HG03571 (cell line): ENCODE results near the gene STARD13.

ENCODE experiments used
- ATAC-seq: cut with Tn5 transposase; IDR thresholded peaks from one replicate; pipeline ENCODE4 v1.9.1; 2021; ENCODE audit not compliant: unreplicated experiment

STARD13 gene

DNA sequence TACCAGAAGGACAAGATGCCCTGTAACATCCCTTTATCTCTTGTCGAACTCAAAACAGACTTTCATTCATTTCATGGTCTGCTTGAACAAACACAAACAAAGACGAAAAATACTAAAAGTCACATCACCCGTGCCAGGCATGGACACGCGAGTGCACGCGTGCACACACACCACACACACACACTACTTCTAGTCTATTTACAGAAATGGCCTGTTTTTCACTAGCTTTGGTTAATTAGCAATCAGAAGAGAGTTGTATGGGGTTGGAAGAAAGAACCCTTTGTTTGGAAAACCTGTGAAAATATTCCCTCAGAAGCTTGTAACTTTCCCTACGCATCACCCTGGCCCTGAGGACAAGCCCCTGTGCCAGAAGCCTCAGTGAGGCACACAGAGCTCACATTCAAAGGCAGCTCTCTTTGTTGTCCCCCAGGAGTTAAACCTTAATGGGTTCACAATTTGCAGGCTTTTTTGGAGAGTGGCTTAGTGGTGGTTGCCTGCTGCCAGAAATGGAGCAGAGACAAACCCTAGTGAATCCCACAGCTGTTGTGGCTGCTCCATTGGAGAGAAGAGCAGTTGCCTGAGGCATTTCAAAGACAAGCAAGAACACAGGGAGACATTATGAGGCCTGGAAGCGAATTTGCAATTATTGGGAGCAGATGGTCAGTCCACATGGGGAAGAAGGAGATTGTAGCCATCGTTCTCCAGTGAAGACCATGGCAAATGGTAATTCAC lies 55.9 kb downstream of the STARD13 start:
- no peak for ATAC-seq

DNA sequence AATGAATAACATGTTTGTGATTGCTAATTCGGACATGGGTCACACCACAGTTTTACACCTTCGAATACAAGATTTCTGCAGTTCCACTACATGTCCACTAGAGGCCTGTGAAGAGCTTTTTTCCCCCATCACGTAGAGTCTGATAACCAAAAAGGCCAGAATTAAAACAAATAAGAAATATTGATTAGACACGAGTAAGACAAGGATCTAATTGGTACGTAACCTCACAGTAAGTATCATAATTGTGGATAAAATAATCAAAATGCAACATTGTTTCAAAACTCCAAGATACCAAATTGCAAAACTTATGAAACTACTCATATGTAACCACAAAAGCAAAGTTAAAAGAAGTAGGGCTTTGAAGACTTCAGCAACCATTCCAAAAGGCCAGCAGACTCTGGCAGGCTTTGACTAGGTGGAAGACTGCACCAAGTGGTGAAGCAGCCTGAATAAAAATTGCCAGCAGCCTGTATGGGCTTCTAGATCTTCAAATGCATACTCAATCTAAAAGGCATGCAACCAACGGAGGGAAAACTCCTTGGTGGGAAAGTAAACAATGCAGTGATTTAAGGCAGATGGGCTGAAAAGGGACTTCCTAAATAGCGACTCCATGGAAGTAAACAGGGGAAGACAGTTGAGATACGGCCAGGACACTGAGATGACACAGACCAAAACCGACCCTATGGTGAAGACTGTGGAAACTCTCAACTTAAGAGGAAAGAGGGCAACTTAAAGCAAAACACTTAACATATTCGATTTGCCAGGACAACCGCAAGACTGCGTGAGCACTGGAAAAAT lies 56.7 kb downstream of the STARD13 start:
- peak; percentile 71 for ATAC-seq

DNA sequence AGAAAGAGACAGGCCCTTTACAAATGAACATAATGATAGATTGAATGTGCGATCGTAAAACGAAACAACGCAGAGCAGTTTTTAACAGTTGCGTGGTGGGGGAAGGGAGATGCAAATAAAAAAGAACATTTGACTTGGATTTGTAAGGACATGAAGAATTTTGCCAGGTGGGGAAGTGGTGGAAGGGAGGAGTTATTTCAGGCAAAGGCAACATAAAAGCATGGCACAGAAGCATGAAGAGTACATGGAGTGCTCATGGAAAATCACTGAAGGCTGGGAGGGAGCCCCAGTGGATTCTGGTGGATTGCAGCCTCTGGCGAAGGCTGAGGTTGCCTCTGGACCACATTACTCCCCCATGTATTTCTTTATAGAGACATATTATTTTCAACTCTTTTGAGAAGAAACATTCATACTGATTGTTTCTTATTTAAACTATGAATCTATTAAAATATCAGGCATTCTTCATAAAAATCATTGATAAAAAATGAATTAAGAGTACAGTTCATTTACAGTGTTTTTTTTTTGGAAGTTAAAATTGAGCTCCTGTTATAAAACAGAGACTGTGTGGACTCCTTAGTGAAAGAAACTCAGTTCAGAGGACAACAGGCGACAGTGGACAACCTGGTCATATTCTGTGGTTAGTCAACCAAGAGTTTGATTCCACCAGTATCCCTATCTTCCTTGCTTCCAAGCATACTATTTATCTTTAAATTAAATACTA lies 57.5 kb downstream of the STARD13 start:
- ATAC-seq: no peak

DNA sequence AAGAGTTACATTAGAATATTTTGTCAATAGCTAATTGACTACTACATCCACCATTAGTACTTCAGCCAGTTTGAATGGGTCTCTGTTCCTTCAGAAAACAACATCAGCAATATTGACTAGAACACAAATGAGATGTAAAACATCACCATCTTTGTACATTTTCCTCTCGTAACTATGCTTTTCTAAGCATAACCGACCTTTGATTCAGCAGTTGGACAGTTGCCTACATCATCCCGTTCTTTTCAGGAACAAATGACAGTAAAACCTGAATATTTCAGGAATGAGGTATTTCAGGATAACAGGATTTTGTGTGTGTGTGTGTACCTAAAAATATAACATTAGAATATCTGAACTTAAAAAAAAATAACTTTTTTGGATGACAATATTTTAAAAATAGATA lies 60.9 kb downstream of the STARD13 start:
- no peak for ATAC-seq

DNA sequence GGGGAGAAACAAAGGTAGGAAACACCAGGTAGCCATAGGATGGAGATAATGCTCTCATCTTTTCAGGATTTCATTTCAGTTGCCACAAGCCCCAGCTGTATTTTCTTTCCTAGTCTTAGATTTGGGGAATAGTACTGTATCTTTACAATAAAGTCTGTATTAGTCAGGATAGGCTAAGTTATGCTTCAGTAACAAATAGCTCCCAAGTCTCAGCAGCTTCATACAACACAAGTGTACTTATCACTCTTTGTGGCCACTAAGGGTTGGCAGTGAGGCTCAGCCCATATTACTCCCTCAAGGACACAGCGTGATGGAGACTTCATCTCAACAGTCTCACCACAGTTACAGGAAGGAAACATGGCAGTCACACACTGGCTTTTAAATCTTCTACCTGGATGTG lies 61.4 kb downstream of the STARD13 start:
- no peak for ATAC-seq

DNA sequence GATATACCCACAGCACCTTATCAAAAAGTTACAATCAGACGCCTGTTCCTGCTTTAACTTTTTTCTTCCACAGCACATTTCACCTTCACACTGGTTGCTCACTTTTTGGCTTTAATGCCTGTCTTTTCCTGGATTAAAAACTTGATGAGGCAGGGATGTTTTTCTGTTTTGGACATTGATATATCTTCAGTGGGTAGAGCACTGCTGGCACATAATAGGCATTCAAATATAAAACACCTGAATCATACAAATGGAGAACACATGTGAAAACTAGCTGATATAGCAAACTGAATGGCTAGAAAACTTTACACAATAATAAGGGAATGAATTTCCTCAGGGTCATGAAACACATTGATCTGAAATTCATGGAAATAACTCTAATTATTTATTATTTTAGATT lies 65.6 kb downstream of the STARD13 start:
- no peak for ATAC-seq

DNA sequence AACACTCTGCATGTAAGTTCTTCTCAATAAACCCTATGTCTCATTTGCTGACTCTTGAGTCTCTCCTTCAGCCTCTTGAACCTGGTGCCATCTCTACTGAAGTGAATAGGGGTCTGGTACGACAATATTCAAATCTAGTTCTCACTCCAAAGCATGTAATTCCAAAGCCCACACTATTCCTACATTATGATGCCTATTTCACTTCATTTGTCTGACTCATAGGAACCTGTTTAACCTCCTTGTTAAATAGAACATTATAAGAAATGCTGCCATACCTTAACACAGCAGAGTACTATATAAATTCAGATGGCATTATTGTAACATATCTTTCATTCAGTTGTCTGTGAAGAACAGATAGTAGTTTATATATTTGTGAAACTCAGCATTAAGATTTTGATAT lies 67.1 kb downstream of the STARD13 start:
- no peak for ATAC-seq

DNA sequence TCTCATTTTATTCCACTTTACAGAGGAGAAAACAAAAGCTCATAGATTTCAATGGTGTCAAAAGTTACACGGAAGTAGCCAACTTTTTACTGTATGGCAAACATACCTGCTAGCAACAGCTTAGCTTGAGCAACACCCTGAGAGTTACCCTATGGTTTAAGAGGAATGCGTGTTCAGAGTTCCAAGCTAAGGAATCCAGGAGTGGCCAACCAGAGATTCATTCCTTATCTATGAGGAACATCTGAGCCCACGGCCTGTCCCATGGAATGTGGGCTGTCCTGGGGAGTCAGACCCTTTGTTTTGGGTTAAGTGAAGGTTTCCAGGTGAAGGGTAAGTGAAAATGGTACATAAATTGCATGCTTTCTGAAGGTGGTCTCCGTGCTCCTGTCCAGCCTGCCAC lies 67.5 kb downstream of the STARD13 start:
- no peak for ATAC-seq

DNA sequence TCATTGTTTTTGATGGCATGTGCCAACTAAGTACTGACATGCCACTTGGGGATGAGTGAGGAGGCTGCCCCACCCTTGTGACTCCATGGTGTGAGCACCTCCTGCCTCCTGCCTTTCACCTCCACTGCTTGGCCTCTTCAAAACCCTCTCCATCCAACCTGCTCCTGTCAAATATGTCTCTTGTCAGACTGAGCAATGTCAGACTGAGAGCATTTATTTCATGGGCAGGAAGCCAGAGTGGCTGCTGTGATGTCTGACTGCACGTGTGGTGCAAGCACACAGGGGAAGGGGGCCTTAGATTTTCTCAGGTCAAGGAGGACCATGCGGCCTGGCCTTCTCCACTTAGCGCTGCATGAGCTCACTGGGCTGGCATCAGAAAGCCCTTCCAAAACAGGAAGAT lies 68.3 kb downstream of the STARD13 start:
- no peak for ATAC-seq

DNA sequence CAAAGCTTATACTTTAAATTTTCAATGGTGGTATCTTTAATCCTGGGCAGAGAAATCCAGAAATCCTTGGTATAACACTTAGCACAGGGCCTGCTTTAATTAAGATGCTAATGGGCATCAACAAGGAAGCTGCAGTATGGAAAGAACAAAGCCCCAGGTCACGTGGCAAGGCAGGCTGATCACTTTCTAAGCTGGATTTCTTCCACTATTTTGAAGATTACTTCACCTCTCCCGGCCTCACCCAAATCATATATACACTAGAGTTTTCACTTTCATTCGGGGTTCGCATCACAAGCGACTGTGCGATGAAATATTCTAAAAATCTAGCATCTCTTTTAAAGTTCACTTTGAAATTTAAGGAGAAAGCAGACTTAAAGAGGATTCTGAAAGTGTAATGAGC lies 71.8 kb downstream of the STARD13 start:
- no peak for ATAC-seq

DNA sequence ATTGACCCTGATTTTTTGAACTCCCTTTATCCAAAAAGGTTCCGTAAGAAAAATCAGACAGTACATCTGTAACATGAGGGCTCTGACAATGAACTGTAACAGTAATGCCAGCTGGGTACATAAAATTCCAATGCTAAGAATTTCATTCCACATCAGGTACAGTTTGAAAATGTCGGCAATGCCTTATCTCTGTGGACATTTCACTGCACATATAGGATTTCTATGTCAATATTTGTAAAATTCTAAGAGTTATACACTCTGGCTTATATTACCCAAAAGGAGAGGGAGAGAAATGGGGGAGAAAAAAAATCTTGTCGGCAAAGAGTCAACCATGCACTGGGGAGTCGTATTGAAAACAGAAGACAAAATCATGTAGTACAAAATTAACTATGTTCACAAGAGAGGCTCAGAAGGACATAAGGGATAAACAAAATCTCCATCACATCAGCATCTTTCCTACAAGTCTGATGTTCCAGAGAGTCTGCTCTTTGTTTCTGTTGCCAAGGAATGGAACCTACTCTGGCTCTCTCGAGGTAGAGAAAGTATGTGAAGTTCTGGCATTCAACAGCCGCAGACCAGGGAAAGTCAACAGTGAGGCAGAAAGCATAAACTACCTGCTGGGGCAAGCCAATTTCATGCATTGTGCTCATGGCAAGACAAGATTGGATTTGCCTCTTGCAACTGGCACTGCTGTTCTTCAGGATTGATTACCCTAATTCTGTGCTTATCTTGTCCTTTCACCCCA lies 72.4 kb downstream of the STARD13 start:
- ATAC-seq: no peak

DNA sequence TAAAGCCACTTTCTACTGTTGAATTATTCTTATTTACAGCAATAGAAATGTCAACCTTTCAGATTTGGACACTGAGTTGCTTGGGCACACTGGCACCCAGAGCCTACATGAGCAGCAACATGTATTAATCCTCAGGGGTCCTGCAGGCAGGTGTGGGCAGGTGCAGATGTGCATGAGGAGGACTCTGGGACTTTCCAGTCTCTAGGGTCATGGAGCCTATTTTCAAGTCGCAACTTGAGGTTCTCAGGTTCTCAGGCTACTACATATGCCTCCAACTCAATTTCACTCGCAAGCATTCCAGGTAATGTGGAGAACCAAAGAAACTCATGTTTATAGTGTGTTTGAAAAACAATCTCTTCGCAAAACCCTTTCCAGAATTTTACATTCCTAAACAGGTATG lies 73.2 kb downstream of the STARD13 start:
- ATAC-seq: no peak

DNA sequence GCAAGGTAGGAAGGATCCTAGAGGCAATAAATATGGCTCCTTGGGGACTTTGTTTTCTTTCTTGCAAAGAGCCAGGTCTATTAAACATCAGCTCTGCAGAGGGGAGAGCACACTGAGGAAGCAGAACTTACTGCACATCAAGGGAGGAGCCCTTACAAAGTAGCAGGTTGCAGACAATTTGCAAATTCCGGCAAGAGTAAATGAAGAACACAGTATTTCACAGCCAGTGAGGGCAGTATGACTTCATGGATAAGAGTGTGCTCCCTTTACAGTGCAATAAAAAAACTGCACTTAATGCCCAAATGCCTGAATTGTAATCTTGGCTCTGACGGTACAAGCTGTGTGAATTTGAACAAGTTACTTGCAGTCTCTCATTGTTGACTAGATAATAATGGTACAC lies 75.5 kb downstream of the STARD13 start:
- ATAC-seq: no peak

DNA sequence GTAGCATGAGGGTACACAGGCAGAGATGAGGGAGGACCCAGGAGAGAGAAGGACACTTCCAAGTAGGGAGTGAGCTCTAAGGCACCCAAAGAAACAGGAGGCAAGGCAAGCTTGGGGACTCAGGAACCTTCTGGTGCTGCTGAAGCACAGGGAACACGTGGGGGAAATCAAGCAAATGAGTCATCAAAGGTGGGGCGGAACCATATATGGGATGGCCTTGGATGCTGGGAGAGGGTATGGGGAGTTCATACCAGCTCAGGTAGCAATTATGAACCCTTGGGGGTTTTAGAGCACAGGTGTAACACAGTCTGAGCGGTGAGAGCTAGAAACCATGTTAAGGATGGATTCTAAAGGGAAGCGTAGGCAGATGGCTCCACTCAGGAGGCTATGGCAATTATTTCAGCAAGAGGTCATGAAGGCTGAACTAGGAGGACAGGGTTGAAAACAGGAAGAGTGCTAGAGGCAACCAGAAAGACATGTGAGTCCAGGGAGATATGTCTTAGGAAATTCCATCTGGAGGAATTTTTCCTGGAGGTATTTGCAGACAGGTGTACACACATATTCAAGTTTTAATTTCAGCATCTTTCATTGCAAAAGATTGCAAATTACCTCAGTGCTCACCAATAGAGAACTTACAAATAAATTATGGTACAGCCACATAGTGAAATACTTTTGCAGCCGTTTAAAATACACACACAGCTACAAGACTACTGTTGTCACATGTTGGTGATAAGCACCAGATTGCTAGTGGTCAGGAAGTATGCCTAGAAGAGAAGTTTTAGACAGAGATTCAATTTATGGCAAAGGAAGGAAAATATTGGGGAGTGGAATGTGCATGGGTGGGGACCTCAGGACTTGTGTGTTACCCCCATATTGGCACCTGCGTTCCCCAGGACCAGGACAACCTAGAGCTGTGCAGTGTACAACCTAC lies 77.0 kb downstream of the STARD13 start:
- ATAC-seq: no peak

DNA sequence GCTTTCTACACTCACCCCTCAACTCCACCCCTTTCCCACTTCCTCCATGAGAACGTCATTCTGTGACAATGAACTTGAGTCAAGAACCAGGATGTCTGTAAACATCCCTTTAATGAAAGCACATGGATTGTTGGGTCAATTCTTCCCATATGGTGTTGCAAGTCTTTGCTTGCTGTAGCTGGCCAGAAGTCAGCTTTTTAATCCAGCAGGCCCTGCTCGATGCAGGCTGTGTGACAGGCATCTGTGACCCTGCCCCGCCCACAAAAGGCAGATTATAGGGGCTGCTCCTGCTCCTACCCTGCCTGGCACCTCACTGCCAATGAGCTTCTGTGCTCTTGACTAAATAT lies 78.0 kb downstream of the STARD13 start:
- ATAC-seq: no peak

DNA sequence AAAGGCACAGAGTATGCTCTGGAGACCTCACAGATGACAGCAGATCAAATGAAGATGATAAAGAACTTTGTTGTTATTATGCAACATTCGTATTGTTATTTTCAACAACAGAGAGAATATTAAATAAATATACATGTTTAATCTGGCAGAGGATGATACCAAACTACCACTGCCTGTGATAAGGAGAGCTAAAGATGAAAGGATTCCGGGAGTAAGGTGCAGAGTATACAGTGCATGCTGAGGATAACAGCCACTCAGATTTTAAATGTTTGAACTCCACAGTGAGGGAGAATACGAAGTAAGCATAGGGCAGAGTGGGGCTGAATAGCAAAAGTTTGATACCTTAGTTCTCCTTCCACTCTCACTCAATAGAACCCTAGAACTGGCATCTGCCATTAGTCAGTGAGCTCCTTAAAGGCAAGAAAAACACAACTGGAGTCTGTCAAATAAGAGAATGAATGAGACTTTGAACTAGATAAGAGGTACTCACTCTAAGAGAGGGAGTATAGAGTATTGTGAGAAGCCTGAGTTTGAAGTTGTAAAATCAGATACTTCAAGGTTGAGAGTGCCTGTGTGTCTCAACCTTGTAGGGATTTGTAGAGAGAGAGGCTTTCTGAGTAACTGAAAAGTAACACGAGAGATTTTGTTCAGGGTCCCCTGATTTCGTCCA lies 78.5 kb downstream of the STARD13 start:
- no peak for ATAC-seq

DNA sequence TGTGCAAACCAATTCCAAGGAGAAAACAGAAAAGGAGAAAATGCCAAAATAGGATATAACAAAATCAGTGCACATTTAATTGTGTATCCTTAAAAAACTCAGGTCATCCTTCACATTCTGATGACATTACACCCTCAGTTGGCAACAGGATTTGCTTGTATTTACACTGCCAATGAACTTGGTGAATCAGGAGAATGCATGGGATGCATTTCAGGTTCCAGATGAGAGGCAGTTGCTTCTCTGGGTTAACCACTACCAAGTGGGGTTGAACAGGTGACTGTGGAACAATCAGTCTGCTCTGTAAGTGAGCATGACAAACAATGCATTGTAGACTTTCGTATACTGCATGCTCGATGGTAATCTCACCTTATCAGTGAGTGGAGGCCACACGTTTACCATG lies 79.1 kb downstream of the STARD13 start:
- no peak for ATAC-seq

DNA sequence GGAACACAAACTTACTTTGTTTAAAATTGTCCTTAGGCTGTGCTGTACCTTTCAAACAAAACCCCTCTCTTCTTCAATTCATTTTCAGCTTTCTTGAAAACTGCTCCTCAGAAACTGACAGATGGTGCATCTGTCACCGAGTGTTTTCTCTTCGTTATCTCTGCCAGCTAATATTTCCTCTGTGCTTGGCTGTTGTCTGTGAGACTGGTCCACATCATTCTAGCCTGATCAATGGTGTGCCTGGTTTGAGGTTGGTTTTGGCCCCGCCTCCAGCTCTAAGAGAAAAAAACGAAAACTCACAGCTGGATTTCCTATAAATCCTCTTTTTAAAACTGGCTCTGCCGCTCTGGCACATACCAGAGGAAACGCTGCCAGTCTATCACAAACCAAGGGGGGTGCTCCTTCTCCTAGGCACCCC lies 79.7 kb downstream of the STARD13 start:
- ATAC-seq: no peak

DNA sequence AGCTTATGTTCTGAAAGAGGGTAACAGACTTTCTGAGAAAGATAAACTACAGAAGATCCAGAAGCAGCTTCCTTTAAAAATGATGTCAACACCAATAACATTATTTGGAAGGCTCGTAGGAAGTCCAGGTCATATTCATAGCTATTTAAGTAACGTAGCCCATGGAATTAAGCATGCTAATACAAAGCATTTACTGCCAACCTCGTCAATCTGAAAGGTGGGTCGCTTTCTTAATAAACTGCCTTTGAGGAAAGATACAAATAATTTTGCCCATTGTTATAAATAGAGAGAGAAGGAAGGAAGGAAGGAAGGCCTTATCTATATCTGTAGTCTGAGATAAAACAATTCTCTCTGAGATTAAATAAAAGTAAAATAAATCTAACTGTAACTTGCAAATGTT lies 80.3 kb downstream of the STARD13 start:
- no peak for ATAC-seq
